Lung microvascular endothelial cell (primary cell): Measurements from ENCODE around the gene BOLA1. TPM values are rescaled to one million over a fixed set of nuclear protein-coding genes. Genes with fewer than 3 reads are reported as not detected.
A peak's percentile ranks its signal among the peaks of the same experiment; 100 is the strongest.

Experiments
- DNase-seq, 2 donors: peaks; one replicate each; pipeline versions ENCODE4 v3.0.0 to v3.0.0-alpha.2; 2010; ENCODE audit warnings: low read depth in 2 of 2
- total RNA-seq: library from RNA; depleted of rRNA; stranded (reverse); fragments of >200 nt; gene quantifications from 2 replicates; pipeline ENCODE4 v1.2.1, GENCODE V29; 2014

BOLA1 gene
- total RNA-seq, 1 donor from 2014 or later = 7.5 TPM

- DNase-seq = peak; percentile 99
Measured at GRCh38 chr1:149886396-149887195, 12.8 kb upstream of the BOLA1 start.

- peak in 1 of 2 donors; percentile 42 for DNase-seq
Measured at GRCh38 chr1:149887196-149887455, 12.2 kb upstream of the BOLA1 start.

GRCh38 chr1:149887456-149888246 lies 11.7 kb upstream of the BOLA1 start:
- DNase-seq = peak; percentile 98

GRCh38 chr1:149888247-149888998 lies 10.9 kb upstream of the BOLA1 start:
- DNase-seq = peak; percentile 71 to 86

- DNase-seq = peak in 1 of 2 donors; percentile 37
Measured at GRCh38 chr1:149888999-149889289, 10.4 kb upstream of the BOLA1 start.

GRCh38 chr1:149896575-149896974 lies 2.8 kb upstream of the BOLA1 start:
- DNase-seq = no peak

GRCh38 chr1:149903836-149904491 lies 4.6 kb downstream of the BOLA1 start:
- DNase-seq = no peak

- DNase-seq = no peak
Measured at GRCh38 chr1:149906570-149907075, 7.3 kb downstream of the BOLA1 start.

- no peak for DNase-seq
Measured at GRCh38 chr1:149914545-149914944, 15.2 kb downstream of the BOLA1 start.

GRCh38 chr1:149915429-149916192 lies 16.2 kb downstream of the BOLA1 start:
- DNase-seq = no peak

GRCh38 chr1:149916193-149916897 lies 17.0 kb downstream of the BOLA1 start:
- DNase-seq = no peak

- no peak for DNase-seq
Measured at GRCh38 chr1:149916898-149917252, 17.5 kb downstream of the BOLA1 start.

GRCh38 chr1:149917571-149918144 lies 18.3 kb downstream of the BOLA1 start, which contains the start of gene SV2A:
SV2A (minus strand) TSS chr1:149917844; CDS start chr1:149913840, 4,004 bp downstream.
- DNase-seq = peak in 1 of 2 donors; percentile 12

GRCh38 chr1:149923626-149924025 lies 24.3 kb downstream of the BOLA1 start:
- DNase-seq = no peak

GRCh38 chr1:149925345-149925744 lies 26.0 kb downstream of the BOLA1 start:
- DNase-seq = no peak

GRCh38 chr1:149925751-149926150 lies 26.4 kb downstream of the BOLA1 start:
- DNase-seq = no peak

- no peak for DNase-seq
Measured at GRCh38 chr1:149926296-149926695, 26.9 kb downstream of the BOLA1 start.

GRCh38 chr1:149927056-149927562 lies 27.7 kb downstream of the BOLA1 start:
- DNase-seq = peak; percentile 9 to 12

GRCh38 chr1:149927563-149928400 lies 28.4 kb downstream of the BOLA1 start, which contains the start of gene SF3B4:
SF3B4 (minus strand) TSS chr1:149927803; CDS start chr1:149927759, 44 bp downstream.
- peak; percentile 95 to 96 for DNase-seq
